GM12865 (cell line): ENCODE measurements around the gene ALPL.

ENCODE experiments used
- DNase-seq: peaks from one replicate; pipeline ENCODE4 v3.0.0; 2010; ENCODE audit warnings: low read depth
- H3K4me3 ChIP-seq: 2 replicates; pipeline ENCODE4 v1.5.1; 2011; ENCODE audit warnings: mild to moderate bottlenecking, low read depth, low read length, control low read depth
- CTCF ChIP-seq: IDR thresholded peaks from 2 replicates; pipeline ENCODE4 v1.5.1; 2011; ENCODE audit warnings: low read length, control low read depth, low read depth, inconsistent platforms; ENCODE audit not compliant: insufficient read depth; ENCODE audit errors: missing control alignments

The ALPL gene

DNA sequence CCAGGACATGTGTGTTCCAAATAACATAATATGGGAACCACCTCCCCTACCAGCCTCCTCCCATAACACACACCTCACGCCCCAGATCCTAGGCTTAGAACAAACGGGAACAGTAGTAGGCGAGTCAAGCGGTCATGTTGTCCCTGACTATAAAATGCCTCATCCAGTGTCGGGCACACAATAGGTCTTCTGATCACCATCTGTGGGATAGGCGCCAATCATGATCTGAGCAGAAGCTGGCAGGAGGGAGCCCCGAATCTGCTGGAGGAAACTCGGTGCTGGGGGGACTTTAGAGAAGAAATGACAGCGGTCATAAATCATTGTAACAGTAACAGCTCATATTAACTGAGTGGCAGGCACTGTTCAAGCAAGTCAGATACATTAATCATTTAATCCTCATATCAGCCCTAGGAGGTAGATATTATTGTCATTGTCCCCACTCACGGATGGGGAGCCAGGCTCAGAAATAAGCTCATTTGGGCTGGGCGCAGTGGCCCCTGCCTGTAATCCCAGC, 13.4 kb downstream of the ALPL start:
- TF ChIP-seq CTCF = no peak
- H3K4me3 ChIP-seq = no peak overlapping the region
- DNase-seq = no peak

DNA sequence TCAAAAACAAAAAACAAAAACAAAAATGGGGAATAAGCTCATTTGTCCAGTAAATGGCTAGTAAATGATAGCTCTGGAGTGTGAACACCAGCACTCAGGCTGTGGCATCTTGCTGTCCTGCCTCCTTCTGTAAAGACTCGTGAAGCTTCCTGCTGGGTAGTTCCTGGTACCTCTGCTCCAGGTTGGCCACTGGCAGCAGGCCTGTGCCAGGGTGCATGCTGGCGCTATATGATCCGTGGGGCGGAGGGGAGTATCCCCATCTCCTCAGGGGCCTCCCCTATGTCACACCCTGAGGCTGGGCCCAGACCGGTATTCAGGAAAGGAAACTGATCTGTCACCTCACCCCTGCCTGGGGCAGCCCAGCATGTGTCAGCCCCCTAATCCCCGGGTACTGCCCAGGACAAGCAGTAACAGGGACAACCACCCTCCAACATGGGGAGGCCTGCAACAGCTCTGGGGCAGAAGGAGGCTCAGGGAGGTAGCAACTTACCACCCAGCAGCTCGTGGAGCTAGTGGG, 14.1 kb downstream of the ALPL start:
- no peak for DNase-seq
- TF ChIP-seq CTCF = no peak
- H3K4me3 ChIP-seq = no peak overlapping the region

GRCh38 chr1:21524220-21524619, 15.0 kb downstream of the ALPL start:
- DNase-seq = no peak
- H3K4me3 ChIP-seq = no peak overlapping the region
- TF ChIP-seq CTCF = no peak

DNA sequence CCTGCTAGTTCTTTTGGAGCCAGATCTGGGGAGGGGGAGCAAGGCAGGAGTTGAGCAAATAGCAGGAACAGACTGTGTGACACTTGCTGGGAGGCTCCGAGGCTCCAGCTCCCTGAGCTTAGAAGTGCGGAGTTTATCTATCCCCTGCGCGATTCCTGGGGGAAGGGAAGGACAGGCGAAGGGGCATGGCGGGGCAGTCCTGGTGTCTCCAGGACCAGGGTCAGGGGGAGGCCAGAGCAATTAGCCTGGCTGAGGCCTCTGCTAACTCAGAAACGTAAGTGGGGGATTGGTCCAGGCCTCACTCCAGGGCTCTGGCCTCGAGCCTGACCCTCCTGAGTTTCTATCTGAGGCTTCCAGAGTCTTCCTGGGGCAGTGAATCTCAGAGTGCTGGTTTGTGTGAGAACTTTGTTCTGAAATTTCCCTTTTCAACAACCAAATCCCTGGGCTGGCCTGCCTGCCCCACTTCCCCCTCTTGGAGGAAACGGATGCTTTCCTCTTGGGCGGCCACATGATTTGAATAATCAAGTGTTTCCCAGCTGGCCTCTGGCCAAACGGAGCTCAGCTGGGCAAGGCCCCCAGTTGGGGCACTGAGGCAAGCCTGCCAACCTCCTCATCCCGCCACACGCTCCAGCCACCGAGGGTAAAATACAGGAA, 15.6 kb downstream of the ALPL start:
- no peak overlapping the region for H3K4me3 ChIP-seq
- no peak for DNase-seq
- TF ChIP-seq CTCF = no peak

DNA sequence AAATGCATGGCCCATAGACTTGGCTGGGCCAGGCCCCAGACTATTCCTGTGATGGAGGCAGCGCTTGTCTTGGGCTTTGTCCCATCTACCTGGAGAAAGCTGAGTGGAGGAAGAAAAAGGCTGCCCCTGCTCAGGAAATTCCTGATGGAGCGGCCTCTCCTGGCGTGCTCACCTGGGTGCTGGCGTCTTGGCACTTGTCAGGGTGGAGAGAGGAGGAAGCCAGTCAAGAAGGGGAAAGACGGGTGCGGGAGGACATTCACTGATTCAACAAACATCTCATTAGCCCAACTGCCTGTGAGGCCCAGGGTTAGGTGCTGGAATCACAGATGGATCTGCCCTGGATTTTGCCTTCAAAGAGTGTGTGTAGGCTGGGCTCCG, 16.1 kb downstream of the ALPL start:
- H3K4me3 ChIP-seq = no peak overlapping the region
- DNase-seq = no peak
- TF ChIP-seq CTCF = no peak

DNA sequence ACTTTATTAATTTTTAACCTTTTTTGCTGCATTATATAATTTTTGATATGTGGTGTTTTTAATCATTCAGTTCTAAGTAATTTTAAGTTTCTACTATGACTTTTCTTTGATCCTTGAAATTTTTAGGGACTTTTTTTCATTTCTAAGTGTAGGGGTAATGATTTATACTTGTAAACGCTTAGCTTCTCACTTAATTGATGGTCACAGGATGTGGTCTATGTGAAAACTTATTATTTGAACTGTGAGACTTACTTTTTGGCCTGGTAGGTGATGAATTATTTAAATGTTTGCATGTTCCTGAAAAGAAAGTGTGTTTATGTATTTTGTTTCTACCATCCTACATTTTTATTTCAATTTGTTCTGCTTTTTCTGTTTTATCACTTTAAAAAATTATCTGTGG, 17.2 kb downstream of the ALPL start:
- DNase-seq = no peak
- no peak for TF ChIP-seq CTCF
- H3K4me3 ChIP-seq = no peak overlapping the region
